CD14-positive monocyte (primary cell): ENCODE measurements around the gene TMEM14A. TPM values are rescaled to one million over a fixed set of nuclear protein-coding genes. Genes with fewer than 3 reads are reported as not detected.

Source experiments
- DNase-seq, 3 donors: peaks; one replicate each; pipeline ENCODE4 v3.0.0-alpha.2; 2011 to 2022
- H2AFZ ChIP-seq: 2 replicates; pipeline ENCODE4 v1.6.0; 2012; ENCODE audit warnings: mild to moderate bottlenecking, low read depth, low read length, inconsistent platforms; ENCODE audit not compliant: insufficient read depth, poor library complexity, severe bottlenecking
- H3K27ac ChIP-seq, 2 donors: 1 replicate in 1 of 2; 2 replicates in 1 of 2; pipeline ENCODE4 v1.5.1; 2012 to 2013; ENCODE audit warnings: low read length in 2 of 2, control low read depth in 1 of 2, inconsistent platforms in 1 of 2, low read depth in 1 of 2, mild to moderate bottlenecking in 1 of 2
- H3K27me3 ChIP-seq, 2 donors: one replicate each; pipeline versions ENCODE4 v1.6.0 to v1.6.1; 2011 to 2013; ENCODE audit warnings: low read length in 2 of 2; ENCODE audit not compliant: control insufficient read depth in 2 of 2, insufficient read depth in 2 of 2
- H3K36me3 ChIP-seq, 2 donors: replicated peaks in 1 of 2; 1 replicate in 1 of 2; 2 replicates in 1 of 2; pipeline versions ENCODE4 v1.5.1 to v1.6.1; 2012 to 2013; ENCODE audit warnings: low read length in 2 of 2, control low read depth in 1 of 2, inconsistent platforms in 1 of 2, mild to moderate bottlenecking in 1 of 2; ENCODE audit not compliant: insufficient read depth in 2 of 2, control insufficient read depth in 1 of 2
- H3K4me1 ChIP-seq, 2 donors: 1 replicate in 1 of 2; 2 replicates in 1 of 2; pipeline versions ENCODE4 v1.5.1 to v1.6.1; 2012 to 2013; ENCODE audit warnings: low read length in 2 of 2, control low read depth in 1 of 2, inconsistent platforms in 1 of 2, mild to moderate bottlenecking in 1 of 2, moderate library complexity in 1 of 2; ENCODE audit not compliant: insufficient read depth in 2 of 2, control insufficient read depth in 1 of 2
- H3K4me2 ChIP-seq: replicated peaks from 2 replicates; pipeline ENCODE3; 2012; ENCODE audit warnings: low read length, moderate library complexity, mild to moderate bottlenecking; ENCODE audit not compliant: poor library complexity, severe bottlenecking; ENCODE audit errors: extremely low read depth
- H3K4me3 ChIP-seq, 3 experiments: fragments of 200-600 bp in 1 of 3; sonication (generic) in 1 of 3; replicated peaks in 1 of 3; 1 replicate in 2 of 3; 2 replicates in 1 of 3; pipeline ENCODE4 v1.5.1; 2011 to 2013; ENCODE audit warnings: low read length in 3 of 3, mild to moderate bottlenecking in 3 of 3, control low read depth in 2 of 3, low read depth in 2 of 3, inconsistent platforms in 1 of 3, moderate library complexity in 1 of 3
- H3K79me2 ChIP-seq: 2 replicates; pipeline ENCODE4 v1.6.0; 2012; ENCODE audit warnings: mild to moderate bottlenecking, control low read depth, inconsistent platforms, low read length, moderate library complexity; ENCODE audit not compliant: insufficient read depth
- H3K9ac ChIP-seq: 2 replicates; pipeline ENCODE4 v1.6.0; 2017; ENCODE audit warnings: low read length, mild to moderate bottlenecking; ENCODE audit not compliant: insufficient read depth, poor library complexity, severe bottlenecking
- H3K9me3 ChIP-seq, 2 donors: replicated peaks in 1 of 2; 1 replicate in 1 of 2; 2 replicates in 1 of 2; pipeline versions ENCODE4 v1.5.1 to v1.6.1; 2012 to 2013; ENCODE audit warnings: low read length in 2 of 2, control low read depth in 1 of 2; ENCODE audit not compliant: control insufficient read depth in 1 of 2, insufficient read depth in 1 of 2
- H4K20me1 ChIP-seq: 2 replicates; pipeline ENCODE4 v1.6.0; 2012; ENCODE audit warnings: mild to moderate bottlenecking, low read length, control low read depth, moderate library complexity; ENCODE audit not compliant: insufficient read depth
- H3K27ac Mint-ChIP-seq, 7 donors: one replicate each; pipeline ENCODE4 v1.8.0; 2020; ENCODE audit warnings: mild to moderate bottlenecking in 7 of 7, mixed read lengths in 7 of 7, moderate library complexity in 6 of 7, inconsistent platforms in 2 of 7
- H3K27me3 Mint-ChIP-seq, 3 donors: one replicate each; pipeline ENCODE4 v1.8.0; 2021 to 2022; ENCODE audit warnings: low read depth in 3 of 3, mild to moderate bottlenecking in 3 of 3, mixed read lengths in 3 of 3, moderate library complexity in 3 of 3, inconsistent platforms in 1 of 3
- H3K36me3 Mint-ChIP-seq, 2 donors: one replicate each; pipeline ENCODE4 v1.8.0; 2020; ENCODE audit warnings: mixed read lengths in 2 of 2, inconsistent platforms in 1 of 2, mild to moderate bottlenecking in 1 of 2
- H3K4me1 Mint-ChIP-seq: one replicate; pipeline ENCODE4 v1.8.0; 2020; ENCODE audit warnings: mild to moderate bottlenecking, mixed read lengths
- H3K4me3 Mint-ChIP-seq, 2 donors: one replicate each; pipeline ENCODE4 v1.8.0; 2020; ENCODE audit warnings: mild to moderate bottlenecking in 2 of 2, mixed read lengths in 2 of 2, moderate library complexity in 1 of 2
- H3K9me3 Mint-ChIP-seq, 7 donors: one replicate each; pipeline ENCODE4 v1.8.0; 2020 to 2022; ENCODE audit warnings: mixed read lengths in 7 of 7, mild to moderate bottlenecking in 6 of 7, moderate library complexity in 6 of 7, inconsistent platforms in 2 of 7
- CTCF ChIP-seq: fragments of 200-600 bp; IDR thresholded peaks from one replicate; pipeline ENCODE4 v1.8.0; 2022; ENCODE audit warnings: antibody characterized with exemption, mild to moderate bottlenecking
- WGBS: methylation state at CpG from one replicate; pipeline ENCODE4 v1.1.5; 2013; ENCODE audit warnings: missing lambda C conversion rate; ENCODE audit not compliant: insufficient coverage; 5-methylcytosine and 5-hydroxymethylcytosine counted together
- intact Hi-C, 2 donors: fragments of 100-400 bp; cut with micrococcal nuclease; formaldehyde crosslinking; loops; one replicate each; pipeline versions ENCODE4 v1.15.0 to v1.15.1; 2023
- polyA plus RNA-seq, 3 donors: library from polyadenylated mRNA; depleted of rRNA in 1 of 3; unstranded in 2 of 3; stranded (reverse) in 1 of 3; fragments of 300-500 nt in 2 of 3; fragments of >200 nt in 1 of 3; fragmentation: Illumina TruSeq in 2 of 3; gene quantifications; 1 replicate in 2 of 3; 2 replicates in 1 of 3; pipeline ENCODE4 v1.2.3, GENCODE V29; 2012 to 2021

Gene TMEM14A
- polyA plus RNA-seq, 3 donors = 0.08 to 0.23 (median 0.20) TPM

- DNase-seq = no peak
- Histone ChIP-seq H4K20me1 (no peaks in the 10 kb centered on the region), H3K9me3 (peaks cover 0 to 5% of the 10 kb centered on the region in 2 donors), H3K27ac (no peak overlapping the region), H3K27me3 (peaks cover 83 to 93% of the 10 kb centered on the region in 2 donors), H3K4me3 (no peak overlapping the region), H3K9ac (no peak overlapping the region), H3K36me3 (no peaks in the 10 kb centered on the region), H3K79me2 (no peaks in the 10 kb centered on the region), H3K4me2 (no peak overlapping the region), H2AFZ (no peak overlapping the region), H3K4me1 (no peaks in the 10 kb centered on the region)
- no peak overlapping the region for H3K27ac Mint-ChIP-seq
- intact Hi-C loops = no loop called here
- no peak for TF ChIP-seq CTCF
- peaks cover 0 to 6% (median 3%) of the 10 kb centered on the region in 7 donors for H3K9me3 Mint-ChIP-seq
- no peaks in the 10 kb centered on the region for H3K36me3 Mint-ChIP-seq
- WGBS = no CpG with 5 or more reads among the region's 4 CpGs
- peaks cover 69 to 90% (median 76%) of the 10 kb centered on the region in 3 donors for H3K27me3 Mint-ChIP-seq
- H3K4me1 Mint-ChIP-seq = no peaks in the 10 kb centered on the region
- peak overlapping the region in 1 of 2 donors; percentile 8 for H3K4me3 Mint-ChIP-seq
These were observed 22.9 kb downstream of the TMEM14A start for GRCh38 chr6:52693773-52694172.

GRCh38 chr6:52694404-52694803 lies 23.5 kb downstream of the TMEM14A start:
- Histone ChIP-seq H3K9ac (no peak overlapping the region), H3K79me2 (no peaks in the 10 kb centered on the region), H3K4me1 (no peaks in the 10 kb centered on the region), H3K4me2 (no peak overlapping the region), H2AFZ (no peak overlapping the region), H3K9me3 (peaks cover 0 to 5% of the 10 kb centered on the region in 2 donors), H3K4me3 (no peak overlapping the region), H4K20me1 (no peaks in the 10 kb centered on the region), H3K27ac (no peak overlapping the region), H3K27me3 (peaks cover 80 to 91% of the 10 kb centered on the region in 2 donors), H3K36me3 (no peaks in the 10 kb centered on the region)
- WGBS = 100% methylated on average over 1 of the region's 2 CpGs
- intact Hi-C loops = no loop called here
- H3K27me3 Mint-ChIP-seq = peaks cover 64 to 84% (median 70%) of the 10 kb centered on the region in 3 donors
- H3K36me3 Mint-ChIP-seq = no peaks in the 10 kb centered on the region
- H3K9me3 Mint-ChIP-seq = peaks cover 0 to 6% (median 3%) of the 10 kb centered on the region in 7 donors
- H3K4me1 Mint-ChIP-seq = no peaks in the 10 kb centered on the region
- no peak for DNase-seq
- TF ChIP-seq CTCF = no peak
- peak overlapping the region in 1 of 2 donors; percentile 36 for H3K4me3 Mint-ChIP-seq
- no peak overlapping the region for H3K27ac Mint-ChIP-seq
